Anterior cingulate cortex (tissue), 58 donors: ENCODE results near the gene MCM10.
A peak's percentile ranks its signal among the peaks of the same experiment; 100 is the strongest.

Experiments
- DNase-seq, 58 donors: peaks; one replicate each; lab custom pipeline; 2025; lab: John Stamatoyannopoulos, UW

The MCM10 gene

DNA sequence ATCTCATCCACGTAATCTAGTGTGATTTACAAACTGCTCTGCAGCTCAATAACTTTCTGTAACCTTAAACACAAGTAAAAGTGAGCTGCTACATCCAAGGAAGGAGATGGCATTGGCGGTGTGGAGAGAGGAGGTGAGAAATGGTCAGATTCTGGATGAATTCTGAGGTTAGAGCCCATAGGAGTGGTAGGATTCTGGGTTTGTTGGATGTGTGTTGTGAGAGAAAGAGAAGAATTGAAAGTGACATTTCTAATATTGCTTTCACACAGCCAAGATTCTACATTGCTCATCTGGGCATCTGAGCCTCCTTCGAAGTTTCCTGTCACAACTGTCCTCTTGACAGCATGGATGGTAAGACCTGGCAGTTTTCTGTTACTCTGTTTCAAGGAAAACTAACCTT lies 2.5 kb downstream of the MCM10 start:
- DNase-seq: no peak

GRCh38 chr10:13165177-13165576 lies 3.8 kb downstream of the MCM10 start:
- no peak for DNase-seq

DNA sequence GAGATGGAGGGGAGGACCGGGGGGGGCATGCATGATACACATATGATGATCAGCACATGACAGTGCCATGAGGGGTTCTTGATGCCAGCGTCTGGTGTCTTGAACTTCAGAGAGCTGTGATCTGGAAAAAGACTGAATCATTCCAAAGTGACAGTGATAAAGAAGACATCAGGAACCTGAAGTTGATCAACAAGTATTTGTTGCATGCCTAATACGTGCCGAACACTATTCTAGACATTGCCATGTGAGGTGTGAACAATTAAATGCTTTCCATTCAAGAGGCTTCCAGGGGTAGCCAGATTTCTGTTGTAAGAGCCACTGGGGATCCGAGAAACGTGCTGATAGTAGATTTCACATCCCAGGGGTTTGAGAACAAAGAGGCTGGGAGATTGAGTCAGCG lies 6.2 kb downstream of the MCM10 start:
- no peak for DNase-seq

- DNase-seq: no peak
These were observed 7.4 kb downstream of the MCM10 start for GRCh38 chr10:13168781-13169180.

DNA sequence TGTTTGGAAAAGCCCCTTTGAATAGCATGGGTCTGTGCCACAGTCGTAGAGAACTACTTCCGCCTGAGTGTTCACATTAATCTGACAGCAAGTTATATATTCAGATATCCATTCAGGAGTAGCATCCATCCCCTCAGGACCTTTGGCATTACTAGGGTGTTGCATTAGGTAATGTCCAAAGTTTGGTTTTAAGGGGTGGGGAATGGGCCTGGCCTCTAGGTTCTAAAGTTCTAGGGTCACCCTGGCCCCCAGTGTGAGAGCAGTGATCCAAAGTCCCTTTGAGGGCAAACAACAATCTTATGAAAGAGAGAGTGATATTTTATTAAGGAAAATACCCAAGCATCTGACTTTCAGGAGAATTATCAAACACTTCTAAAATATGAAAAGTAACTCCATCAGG lies 12.3 kb downstream of the MCM10 start:
- no peak for DNase-seq

GRCh38 chr10:13180788-13181187 lies 19.4 kb downstream of the MCM10 start:
- DNase-seq: no peak

- no peak for DNase-seq
These were observed 21.1 kb downstream of the MCM10 start for GRCh38 chr10:13182424-13182823.

DNA sequence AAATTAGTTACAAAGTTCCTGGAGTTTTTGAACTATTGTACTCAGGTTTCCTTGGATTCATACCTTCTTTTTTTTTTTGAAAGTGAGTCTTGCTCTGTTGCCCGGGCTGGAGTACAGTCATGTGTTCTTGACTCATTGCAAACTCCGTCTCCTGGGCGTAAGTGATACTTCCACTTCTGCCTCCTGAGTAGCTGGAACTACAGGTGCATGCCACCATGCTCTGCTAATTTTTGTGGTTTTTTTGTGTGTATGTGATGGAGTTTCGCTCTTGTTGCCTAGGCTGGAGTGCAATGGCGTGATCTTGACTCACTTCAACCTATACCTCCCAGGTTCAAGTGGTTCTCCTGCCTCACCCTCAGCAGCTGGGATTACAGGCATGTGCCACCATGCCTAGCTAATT lies 22.3 kb downstream of the MCM10 start:
- DNase-seq: no peak

DNA sequence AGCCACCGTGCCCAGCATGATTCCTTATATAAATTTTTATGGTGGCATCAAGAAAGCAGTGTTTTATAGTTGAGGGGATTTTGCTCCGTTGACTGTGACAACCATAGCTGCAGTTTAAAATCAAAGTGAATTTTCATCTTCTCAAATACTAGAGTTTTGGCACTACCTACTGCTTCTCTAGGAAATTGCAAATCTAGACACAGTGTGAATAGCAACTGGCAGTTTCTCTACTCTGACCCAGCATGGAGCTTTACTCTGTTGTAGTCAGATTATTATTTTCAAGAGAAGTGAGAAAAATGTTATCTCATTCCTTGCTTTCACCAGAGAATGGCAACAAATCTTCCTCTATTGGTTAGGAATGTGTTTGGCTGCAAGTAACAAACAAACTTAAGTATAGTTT lies 22.9 kb downstream of the MCM10 start:
- DNase-seq: peak in 1 of 58 donors; percentile 7

GRCh38 chr10:13184730-13185514 lies 23.6 kb downstream of the MCM10 start:
- DNase-seq: peak in 20 of 58 donors; percentile 2 to 58 (median 8)

GRCh38 chr10:13187135-13187534 lies 25.8 kb downstream of the MCM10 start:
- no peak for DNase-seq

- DNase-seq: no peak
These were observed 27.2 kb downstream of the MCM10 start for GRCh38 chr10:13188593-13188992.

DNA sequence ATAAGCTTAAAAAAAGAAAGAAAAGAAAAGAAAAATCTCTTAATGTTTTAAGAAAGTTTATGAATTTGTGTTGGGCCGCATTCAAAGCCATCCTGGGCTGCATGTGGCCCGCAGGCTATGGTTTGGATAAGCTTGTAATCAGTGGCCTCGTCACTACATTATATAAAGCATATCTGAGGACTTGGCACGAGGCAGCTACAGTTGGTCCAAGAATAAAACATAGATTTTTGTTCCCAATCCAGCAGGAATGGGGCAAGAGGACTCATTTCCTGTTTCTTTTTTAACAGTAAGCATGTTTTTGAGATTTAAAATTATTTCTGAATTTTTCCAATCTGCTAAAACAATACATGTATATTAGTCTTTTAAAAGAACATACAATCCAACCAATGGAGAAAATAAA lies 28.6 kb downstream of the MCM10 start:
- DNase-seq: no peak

- no peak for DNase-seq
These were observed 29.5 kb downstream of the MCM10 start for GRCh38 chr10:13190816-13191215.

DNA sequence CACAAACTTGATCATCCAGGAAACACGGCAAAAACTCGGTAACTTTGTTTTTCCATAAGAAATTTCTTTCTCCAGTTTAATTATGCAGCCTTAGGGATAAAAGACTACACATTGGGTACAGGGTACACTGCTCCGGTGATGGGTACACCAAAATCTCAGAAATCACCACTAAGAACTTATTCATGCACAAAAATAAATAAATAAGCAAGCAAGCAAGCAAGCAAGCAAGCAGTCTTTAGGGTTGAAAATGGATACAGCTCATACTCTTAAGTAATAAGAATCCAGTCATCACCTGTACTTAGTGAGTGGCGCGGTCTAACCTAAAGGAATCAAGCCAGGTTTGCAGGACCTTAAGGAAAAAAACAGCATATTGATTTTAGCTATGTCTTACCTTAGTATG lies 30.0 kb downstream of the MCM10 start:
- no peak for DNase-seq

DNA sequence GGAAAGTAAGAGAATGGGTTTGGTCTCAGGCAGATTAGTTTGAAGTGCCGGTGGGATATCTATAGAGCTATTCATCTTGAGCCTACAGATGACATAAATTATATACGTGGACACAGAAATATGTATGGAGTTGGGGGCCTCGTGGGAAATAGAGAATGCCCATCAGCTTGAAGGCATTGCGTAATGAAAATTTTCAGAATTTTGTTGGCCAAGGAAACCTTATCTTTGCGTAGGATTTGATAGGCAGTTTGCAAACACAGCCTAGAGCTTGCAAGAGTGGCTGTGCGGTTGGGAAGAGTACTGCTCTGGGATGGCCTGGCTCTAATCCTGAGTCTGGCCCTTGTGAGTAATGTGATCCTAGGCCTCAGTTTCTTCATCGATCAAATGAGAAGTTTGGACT lies 32.3 kb downstream of the MCM10 start:
- DNase-seq: no peak

- DNase-seq: no peak
These were observed 33.7 kb downstream of the MCM10 start for GRCh38 chr10:13195016-13195415.

- DNase-seq: no peak
These were observed 39.8 kb downstream of the MCM10 start for GRCh38 chr10:13201132-13201531.

DNA sequence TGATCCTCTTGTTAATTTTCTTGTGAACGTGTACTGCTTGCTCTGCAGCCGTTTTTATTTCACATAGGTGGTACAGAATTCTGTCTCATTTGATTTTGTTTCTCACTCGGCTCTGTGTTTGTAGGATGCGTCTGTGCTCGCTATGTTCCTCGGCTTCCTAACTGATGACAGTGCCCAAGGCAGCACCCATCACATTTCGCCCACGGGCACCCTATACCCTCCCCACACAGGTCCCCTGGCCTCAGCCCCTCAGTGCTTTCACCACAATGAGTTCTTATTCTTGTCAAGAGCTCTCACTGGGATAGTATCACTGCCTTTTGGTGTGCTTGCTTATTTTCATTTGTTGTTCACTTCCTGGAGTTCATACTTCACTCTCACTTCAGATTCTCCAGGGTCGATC lies 44.7 kb downstream of the MCM10 start:
- no peak for DNase-seq

- DNase-seq: no peak
These were observed 45.4 kb downstream of the MCM10 start for GRCh38 chr10:13206546-13207443.

DNA sequence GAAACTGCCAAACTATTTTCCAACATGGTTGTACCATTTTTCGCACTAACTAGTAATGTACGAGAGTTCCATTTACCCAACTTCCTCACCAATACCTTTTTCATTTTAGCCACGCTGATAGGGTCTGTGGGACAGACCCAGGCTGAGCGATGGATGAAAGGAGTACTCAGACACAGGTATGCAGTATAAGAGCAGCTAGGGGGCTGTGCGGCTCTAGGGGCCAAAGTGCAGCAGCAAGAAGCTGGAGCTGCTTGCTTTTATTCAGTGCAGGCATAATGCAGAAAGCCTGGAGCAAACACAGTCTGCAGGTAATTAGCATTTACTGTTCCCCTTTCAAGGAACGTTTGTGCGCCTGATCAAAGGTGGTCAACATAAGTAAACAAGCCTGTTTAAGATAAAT lies 51.8 kb downstream of the MCM10 start:
- no peak for DNase-seq

DNA sequence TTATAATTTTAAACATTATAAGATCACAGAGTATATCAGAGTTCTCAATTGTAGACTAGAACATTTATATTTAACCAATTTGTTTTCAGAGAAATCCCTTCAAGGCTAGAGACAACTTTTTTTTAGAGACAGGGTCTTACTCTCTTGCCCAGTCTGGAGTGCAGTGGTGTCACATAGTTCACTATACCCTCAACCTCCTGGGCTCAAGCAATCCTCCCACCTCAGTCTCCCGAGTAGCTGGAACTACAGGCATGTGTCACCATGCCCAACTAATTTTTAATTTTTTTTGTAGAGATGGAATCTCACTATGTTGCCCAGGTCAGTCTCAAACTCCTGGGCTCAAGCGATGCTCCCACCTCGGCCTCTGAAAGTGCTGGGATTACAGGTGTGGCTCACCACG lies 57.5 kb downstream of the MCM10 start:
- DNase-seq: no peak
